GM19463 (cell line): Measurements from ENCODE around the gene HEMK1.
A peak's percentile ranks its signal among the peaks of the same experiment; 100 is the strongest.

Experiments
- ATAC-seq: cut with Tn5 transposase; IDR thresholded peaks from one replicate; pipeline ENCODE4 v1.9.1; 2021; ENCODE audit warnings: mild to moderate bottlenecking, moderate library complexity; ENCODE audit not compliant: unreplicated experiment

Gene HEMK1

DNA sequence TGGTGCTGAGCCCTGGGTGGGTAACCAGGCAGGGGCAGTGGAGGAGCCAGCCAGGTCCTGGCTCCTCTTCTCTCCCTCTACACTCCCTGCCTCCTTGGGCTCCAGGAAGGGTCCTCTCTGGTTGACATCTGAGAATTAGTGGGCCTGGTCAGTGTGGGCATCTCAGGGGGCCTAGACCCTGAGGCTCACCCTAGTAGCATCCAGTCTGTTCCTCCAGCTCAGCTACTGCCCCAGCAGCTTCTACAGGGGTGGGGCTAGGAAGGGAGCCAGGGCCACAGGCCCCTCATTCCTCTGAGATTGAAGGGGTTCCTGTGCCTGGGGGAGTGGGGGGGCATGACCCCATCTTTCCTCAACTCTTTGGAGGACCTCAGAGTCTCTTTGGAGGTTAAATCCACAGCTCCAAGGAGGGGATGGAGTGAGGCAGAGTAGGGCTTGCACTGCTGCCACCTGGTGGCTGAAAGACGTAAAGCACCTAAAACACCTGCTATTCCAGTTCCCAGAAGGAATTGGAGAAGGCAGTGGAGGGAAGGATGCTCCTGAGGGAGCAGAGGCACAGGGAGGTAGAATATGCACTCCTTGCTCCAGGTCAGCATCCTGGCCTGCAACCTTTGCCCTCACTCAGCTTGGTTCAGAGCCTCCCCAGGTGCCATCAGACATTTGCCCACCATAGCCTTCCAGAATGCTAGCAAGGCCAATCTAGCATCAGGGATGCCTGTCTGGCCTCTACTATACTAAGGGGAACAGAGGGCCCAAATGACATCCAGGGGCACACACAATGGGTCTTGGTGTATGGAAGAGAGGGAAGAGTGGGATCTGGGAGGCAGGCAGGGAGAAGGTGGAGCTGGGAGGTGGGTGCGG lies 26.9 kb upstream of the HEMK1 start:
- ATAC-seq = no peak

DNA sequence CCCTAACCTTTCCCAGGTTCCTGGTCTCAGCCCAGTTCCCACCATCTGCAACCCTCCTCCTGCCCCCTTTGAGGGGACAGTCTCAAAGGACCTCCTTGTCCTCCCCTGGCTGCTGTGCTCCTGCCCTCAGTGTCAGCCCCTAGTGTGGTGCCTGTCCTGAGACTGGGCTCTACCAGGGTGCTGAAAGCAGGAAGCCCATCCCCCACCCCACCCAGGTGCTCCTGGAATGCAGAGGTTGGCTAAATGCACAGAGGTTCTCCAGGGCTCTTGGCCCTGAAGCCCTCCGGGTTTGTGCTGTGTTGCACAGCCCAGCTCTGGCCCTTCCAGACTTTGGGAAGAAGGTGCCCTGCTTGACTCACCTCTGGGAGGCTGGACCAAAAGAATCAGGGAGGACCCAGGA lies 23.5 kb upstream of the HEMK1 start:
- no peak for ATAC-seq

DNA sequence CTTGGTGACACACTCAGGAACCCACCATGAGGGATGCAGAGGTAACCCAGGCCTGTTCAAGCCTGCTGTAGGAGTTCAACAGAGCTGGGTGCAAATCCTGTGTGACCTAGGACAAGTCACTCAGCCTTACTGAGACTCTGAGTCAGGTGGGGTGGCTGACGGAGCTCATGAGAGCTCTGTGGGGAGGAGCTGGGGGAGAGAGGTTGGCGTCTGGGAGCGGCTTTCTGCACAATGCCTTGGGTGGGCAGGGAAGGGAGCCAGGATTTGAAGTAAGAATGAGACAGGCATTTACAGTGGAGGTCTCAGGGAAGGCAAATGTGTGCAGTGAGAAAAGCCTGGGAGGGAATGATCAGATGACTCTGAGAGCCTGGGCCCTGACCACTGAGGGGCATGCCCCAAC lies 20.1 kb upstream of the HEMK1 start:
- ATAC-seq = no peak

DNA sequence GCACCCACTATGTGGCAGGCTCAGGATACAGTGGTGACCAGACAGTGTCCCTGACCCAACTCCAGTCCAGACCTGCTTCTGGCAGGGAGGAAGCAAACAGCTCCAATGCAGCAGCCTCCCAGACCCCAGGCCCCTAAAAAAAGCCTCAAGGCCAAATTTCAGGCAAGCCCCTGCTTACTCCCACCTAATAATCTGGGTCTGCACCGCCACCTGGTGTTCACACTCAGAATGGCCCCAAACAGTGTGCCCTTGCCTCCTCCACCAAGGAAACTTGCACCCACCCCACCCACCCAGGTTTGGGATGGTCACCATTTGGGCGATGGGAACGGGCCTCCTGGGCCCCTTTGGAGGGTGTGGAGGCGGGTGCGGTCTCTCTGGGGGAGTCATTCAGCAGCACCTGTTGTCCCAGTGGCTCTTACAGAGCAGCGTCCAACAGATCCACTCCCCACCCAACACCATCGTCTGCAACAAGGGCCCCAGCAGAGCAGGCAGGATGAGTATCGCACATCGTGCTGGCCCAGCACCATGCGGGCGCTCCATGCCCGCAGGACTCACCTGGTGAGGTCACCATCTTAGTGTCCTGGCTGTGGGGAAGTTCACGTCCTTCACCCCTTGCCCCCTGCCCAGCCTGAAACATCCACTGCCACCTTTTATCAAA lies 19.1 kb upstream of the HEMK1 start:
- ATAC-seq = no peak

DNA sequence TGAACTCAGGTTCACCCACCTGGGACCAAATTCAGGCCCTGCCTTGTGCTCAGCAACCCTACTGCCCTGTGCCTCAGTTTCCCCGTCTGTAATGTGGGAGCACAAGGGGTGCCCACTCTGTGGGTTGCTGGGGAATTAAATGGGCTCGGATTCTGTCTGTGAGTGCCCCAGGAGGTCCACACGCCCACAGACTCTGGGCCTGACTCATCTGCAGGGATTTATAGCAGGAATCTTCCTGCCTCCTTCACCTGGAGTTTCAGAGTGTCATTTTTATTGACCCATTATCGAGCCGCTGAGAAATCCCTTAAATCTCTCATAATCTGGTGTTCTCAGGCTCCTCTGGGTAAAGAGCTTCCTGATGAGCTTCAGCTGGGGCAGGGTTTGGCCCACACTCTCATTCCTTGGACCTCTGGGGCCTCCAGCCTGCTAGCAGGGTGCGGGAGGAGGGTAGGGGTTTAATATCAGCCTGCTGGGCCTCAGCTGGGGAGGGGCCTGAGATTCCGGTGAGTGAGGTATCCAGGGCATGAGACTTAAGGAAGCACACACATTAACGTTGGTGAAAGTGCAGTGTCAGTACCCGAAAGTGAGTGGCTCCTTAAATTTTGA lies 18.2 kb upstream of the HEMK1 start:
- ATAC-seq = no peak

DNA sequence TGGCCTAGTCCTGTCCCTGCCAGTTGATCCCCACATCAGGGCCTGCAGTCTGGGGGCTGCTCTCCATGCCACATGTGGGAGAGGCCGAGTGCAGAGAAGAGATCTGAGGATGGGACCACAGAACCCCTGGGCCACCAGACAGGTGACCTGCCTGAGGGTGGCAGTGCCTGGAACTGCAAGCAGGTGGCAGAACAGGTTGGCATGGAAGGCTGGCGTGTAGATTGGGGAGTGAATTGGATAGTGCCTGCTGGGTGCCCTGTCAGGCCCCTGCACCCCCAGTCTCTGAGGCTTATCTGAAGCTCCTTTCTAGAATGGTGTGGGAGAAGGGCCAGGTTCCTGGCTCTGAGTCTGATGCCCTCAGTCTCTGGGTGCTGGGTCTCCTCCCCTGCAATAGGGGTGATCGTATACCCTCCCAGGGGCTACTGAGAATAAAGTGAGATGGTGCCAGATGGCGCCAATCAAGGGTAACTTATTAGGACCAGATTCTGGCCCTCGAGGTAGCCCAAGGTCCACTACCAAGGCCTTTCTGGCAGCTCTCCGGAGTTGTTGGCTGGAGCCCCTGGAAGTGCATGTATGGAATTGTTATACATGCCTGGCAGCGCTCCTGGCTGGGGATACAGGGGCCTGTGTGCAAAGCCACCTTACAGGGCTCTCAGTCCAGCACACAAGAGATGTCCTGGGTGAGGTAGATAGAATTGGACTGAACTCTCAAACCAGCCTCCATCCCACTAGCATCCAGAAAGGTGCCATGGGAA lies 17.5 kb upstream of the HEMK1 start:
- no peak for ATAC-seq

DNA sequence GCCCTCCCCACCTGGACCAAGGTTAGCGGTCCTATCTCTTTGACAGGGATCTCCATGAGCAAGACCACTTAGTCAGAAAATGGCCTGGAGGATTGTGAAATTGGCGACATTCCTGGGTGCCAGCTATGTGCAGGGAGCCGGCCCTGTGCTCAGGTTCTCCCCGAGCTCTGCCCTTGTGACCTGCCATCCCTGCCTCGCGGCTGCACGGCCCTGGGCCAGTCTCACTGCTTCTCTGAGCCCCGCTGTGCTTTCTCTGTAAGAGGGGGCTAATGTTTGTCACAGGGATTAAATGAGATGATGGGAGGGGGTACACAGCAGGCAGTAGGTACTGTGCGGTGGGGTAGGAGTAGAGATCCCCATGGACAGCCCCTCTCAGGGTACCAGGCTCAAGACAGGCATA lies 16.7 kb upstream of the HEMK1 start:
- ATAC-seq = no peak

DNA sequence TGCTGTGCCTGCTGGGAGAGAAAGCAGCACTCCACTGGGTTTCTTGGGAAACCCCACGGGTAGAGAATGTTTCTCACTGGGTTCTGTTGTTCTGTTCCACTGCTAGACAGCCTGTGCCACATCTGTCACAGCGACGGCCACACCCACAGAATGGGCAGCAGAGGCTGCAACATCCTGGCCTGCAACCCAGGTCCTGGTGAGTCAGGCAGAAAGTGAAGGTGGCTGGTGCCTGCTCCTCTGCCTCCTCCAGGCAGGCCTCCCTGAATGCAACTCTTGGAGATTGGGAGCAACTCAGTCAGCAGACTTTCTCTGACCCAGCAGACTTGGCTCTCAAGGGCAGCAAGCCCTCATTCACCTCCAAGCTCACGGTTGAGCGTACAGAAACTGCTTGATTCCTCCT lies 14.8 kb upstream of the HEMK1 start:
- ATAC-seq = no peak

DNA sequence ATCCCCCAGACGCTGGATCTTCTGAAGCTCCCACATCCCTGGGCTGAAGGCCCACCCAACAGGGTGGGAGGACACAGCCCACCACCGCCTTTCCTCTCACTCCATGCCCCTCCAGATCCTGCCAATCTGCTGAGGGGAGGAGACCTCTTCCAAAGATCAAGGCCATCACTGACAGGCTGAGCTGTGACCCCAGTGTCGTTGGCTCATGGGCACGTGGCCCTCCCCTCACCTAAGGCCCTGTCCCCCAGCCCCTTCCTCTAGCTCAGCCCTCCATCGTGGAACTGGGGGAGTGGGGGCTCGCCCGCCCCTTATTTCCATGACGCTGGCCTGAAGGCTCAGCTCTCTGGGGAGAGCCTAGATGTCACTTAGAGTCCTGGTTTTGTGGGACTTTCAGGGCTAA lies 12.2 kb upstream of the HEMK1 start:
- no peak for ATAC-seq

DNA sequence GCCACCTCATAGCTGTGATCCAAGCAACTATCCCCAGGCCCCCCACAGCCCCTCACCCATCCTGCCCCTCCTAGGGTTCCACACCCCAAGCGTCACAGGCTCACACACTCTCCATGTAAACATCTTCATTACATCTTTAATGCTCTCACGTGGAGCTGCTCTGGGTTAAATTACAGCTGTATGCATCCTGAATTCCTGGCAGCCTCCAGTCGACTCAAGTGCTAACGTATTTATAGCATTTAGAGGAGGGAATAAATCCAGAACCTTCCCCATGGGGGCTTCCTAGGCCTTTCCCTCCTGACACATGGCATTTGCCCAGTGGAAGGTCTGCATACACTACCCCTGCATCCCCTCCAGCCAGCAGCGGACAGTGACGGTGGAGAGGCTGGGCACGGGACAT lies 11.4 kb upstream of the HEMK1 start:
- no peak for ATAC-seq

DNA sequence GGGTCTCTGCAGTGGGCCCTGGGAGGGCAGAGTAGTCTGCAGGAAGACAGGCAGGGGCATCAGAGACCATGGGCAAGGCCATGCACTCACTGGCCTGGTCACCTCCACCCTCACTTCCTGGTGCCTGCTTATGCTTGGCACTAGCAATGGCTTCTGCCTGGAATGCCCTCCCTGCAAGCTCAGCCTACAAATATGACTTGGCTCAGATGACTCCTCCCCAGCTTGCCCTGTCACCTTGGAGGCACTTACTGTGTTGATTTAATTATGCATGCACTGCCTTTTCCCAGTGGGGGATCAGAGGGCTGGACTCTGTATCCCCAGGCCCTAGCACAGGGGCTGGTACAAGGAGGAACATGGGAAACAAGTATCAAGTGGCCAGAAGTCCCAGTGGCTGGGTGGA lies 9.6 kb upstream of the HEMK1 start:
- no peak for ATAC-seq

DNA sequence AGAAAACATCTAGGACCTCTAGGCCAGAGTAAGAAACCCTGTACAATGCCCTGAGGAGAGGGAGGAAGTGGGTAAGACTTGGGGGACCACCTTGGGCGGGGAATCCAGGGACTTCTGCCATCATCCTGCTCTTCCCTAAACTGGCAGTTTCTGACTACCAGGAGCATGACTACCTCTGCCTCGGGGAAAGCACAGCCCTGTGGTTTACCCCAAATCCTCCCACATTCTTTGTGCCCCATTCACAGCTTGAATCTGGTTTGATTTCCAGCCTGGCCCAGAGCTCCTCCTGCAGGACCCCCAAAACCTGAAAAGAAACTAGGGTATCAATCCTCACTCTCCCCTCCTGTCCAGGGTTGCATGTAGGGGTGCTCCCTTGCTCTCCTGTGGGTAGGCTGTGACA lies 6.5 kb upstream of the HEMK1 start:
- no peak for ATAC-seq

DNA sequence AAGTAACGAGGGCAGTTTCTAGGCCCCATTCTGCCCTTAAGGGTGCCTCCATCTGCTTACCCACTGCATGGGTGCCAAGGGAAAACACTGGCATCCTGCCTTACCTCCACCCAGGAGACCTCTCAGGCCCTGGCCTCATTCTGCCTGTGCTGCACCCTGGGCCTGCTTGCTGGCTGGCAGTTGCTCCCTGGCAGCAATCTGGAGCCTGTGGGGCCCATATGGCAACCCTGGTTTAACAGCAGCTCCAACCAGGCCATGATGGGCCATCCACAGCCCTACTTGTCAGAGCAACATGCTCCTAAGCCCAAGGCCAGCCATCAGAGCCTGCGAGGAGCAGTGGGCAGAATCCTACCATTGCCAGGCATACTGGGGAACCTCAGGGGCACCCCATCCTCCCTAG lies 5.5 kb upstream of the HEMK1 start:
- no peak for ATAC-seq

DNA sequence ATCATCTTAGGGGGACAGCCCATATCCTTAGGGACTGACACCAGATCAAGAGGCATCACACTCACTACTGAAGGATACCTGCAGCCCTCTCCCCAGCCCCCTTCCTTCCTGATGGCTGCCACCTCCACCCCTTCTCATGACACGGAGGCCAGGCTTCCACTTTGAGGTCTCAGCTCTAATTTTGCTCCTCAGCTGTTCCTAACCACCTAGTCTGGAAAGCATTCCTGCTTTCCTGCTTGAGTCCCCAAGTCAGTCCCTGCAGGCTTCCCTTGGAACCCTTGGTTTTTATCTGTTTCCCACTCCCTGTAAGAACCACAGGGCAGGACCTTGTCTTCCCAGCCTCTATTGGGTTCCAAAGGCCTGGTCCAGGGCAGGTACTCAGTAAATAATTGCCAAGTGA lies 5.0 kb upstream of the HEMK1 start:
- no peak for ATAC-seq

DNA sequence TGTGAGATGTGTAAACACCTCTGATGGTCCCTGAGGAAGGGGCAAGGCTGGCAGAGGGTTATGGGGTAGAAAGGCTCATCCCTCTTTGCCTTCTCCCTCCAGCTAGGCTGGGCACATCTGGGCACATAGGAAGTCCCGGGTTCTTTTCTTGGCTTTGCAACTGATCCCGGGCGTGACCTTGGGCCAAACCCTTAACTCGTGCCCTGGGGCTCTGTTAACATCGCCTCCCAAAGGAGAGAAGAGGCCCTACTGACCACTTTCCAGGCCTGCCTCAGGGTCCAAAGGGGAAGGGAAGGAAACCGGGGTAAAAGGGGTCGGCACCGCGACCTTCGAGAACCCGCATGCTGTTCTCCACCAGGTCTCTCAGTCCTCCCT lies 2.3 kb upstream of the HEMK1 start:
- ATAC-seq = no peak

DNA sequence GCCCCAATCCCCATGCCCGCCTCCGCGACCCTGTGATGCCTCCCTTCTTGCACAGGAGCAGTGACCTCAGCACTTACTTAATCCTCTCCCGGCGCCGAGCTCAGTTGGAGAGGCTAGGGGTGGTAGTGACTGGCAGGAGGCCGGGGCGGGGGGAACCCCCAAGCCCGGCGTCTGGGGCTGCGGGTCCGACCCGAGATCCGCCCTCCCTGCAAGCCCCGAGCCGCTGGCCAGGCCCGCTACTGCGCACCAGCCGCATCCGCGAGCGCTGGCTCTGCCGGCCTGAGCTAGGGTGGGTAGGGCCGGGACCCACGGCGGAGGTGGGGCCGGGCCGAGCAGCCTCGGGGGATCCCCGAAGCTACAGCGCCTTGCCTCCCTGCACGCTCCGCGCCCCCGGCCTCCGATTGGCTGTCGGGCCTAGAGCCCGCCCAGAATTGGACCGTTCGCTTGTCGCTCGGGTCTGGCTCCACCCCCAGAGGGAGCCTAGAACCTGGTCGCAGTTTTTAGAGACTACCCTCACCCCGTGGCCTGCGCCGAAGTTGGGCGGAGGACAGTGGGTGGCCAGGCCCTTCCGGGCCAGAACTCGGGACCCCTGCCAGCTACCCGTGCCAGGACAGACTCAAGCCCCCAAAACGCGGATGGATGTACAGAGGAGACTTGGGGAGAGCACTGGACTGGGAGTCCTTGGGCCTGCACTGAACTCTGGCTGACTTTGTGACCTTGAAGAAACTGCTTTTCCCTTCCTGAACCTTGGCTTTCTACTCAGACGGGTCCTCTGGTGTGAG lies 1.7 kb upstream of the HEMK1 start, which contains the start of gene C3orf18:
TSS of gene C3orf18 (minus strand) at position 362 of the 782 bp plus-strand sequence. CDS start 2,048 bp downstream, outside the sequence.
- ATAC-seq = peak; percentile 84

DNA sequence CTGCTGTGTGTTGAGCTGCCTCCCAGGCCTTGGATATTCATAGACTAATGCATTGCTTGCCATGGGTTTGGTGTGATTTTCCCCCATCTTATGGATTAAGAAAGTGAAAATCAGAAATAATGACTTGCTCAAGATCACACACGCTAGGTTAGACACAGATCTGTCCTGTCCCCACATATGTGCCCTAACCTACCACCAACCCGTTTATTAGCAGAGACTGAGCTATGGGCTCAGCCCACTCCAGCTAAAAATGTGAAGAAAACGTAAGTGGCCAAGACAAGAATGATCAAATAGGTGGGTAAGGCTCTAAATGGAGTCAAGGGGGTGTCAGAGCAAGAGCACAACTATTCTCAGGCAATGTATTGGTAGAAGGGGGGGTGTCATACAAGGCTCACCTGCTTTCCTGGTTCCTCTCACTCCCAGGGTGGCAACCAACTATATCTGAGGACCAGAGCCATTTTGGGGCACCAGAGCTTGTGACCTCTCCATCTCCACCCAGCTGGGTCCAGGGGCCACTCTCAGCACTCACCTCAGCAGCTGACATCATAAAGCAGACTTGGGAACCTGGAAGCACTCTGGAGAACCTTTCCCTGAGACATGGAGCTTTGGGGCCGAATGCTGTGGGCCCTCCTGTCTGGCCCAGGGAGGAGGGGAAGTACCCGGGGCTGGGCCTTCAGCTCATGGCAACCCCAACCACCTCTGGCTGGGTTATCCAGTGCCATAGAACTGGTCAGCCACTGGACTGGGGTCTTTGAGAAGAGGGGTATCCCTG lies 1.4 kb downstream of the HEMK1 start:
- ATAC-seq = no peak

DNA sequence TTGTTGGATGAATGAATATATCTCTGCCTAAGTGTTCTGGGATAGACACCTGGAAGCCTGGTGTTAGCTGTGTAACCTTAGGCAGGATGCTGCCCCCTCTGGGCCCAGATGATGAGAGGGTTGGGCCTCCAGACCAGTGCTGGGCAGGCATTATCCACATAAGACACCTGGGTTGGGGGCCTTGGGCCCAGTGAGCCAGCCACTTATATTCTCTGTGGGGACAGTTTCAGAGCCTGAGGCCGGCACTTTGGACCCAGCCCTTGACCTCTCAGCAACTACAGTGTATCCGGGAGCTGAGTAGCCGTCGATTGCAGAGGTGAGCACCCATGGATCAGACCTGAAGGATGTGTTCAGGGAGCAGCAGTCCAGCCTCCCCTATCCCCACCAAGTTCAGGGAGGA lies 2.2 kb downstream of the HEMK1 start:
- no peak for ATAC-seq

DNA sequence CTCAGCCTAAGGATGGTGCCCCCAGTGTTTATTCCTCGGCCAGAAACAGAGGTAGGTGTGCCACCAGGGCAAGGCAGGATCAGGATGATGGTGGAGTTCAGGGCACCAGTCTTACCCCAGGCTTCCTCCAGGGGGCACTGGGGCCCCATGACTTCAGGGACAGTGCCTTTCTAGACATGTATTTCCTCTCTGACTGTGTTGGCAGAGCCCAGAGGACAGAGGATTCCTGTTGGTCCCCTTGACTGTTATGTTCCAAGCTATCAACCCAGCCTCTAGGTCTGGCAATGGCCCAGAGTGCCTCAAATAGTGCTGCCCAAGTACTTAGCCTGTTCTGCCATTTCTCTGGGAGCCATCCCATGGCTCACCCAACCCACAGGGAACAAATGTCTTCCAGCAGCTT lies 2.8 kb downstream of the HEMK1 start:
- ATAC-seq = no peak

DNA sequence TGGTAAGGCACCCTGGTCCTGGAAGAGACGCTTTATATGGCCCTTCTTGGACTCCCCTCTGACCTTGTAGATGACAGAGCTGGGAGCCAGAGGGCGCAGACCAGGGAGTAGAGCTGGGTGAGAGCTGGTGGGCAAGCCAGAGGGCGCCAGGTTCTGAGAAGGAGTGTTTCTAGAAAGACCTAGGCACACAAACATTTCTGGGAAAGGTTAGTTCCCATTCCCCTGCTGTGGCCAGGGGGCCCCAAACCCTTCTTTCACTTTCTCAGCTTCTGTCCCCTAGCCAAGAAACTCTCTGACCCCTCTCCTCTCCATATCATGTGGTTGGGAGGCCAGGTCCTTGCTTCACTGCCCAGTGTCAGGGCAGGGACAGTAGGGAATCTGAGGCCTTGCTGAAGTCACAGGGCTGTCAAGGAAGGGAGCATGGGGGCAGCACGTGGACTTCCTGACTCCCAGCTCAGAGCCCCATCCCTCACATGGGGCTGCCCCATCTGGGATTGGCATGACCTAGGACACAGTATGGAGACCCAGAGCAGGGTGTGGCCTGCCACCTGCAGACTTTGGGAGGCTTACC lies 3.6 kb downstream of the HEMK1 start:
- no peak for ATAC-seq
